Dedifferentiated amniotic fluid mesenchymal stem cell (primary cell): ENCODE results near the gene SERTAD3.
"Not testable (repeated sequence)": the region's sequence is repeated elsewhere in the genome, so short reads cannot be mapped to it uniquely, and the experiment has no call there.

ENCODE experiments used
- DNase-seq: peaks from one replicate; pipeline ENCODE4 v3.0.0-alpha.2; 2016; ENCODE audit errors: extremely low spot score

SERTAD3 gene, protein sequence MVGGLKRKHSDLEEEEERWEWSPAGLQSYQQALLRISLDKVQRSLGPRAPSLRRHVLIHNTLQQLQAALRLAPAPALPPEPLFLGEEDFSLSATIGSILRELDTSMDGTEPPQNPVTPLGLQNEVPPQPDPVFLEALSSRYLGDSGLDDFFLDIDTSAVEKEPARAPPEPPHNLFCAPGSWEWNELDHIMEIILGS

DNA sequence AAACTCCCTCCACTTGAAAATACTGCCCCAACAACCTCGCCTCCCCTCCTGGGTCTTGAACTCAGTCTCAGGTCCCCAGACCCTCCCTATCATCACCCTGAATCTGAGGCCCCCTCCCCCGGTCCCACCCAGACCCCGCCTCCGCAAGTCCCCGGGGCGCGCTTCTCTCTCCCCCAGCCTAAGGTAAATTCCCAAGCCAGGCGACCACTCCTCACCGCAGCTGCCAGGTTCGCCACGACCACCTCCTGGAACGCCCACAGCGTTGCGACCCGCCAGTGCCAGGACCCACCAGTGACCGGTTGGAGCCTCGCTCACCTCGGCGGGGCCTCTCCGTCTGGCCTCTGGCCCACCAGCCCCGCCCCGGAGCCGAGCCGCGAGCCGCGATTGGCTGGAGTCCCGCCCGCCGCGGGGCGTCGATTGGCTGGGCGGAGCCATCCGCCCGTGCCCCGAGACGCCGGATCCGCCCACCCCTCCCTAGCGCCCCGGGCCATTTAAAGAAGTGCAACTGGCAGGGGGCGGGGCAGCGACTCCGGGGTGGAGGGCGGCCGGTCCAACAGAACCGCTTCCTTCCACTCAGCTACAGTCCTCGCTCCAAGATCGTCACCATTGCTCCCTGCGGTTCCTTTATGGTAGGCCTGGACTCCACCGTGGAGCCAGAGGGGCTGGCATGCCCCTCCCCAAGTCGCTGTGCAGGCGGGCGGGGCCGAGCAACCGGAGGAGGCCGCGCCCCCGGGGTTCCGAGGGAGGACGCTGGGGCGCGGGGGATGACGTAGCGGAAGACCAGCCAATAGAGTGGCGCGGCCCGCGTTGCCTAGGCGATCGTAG, at the start of gene SERTAD3:
TSS of gene SERTAD3 (minus strand) at position 336 of the 825 bp plus-strand sequence. CDS start 2,255 bp downstream, outside the sequence.
- peak; percentile 94 for DNase-seq

DNA sequence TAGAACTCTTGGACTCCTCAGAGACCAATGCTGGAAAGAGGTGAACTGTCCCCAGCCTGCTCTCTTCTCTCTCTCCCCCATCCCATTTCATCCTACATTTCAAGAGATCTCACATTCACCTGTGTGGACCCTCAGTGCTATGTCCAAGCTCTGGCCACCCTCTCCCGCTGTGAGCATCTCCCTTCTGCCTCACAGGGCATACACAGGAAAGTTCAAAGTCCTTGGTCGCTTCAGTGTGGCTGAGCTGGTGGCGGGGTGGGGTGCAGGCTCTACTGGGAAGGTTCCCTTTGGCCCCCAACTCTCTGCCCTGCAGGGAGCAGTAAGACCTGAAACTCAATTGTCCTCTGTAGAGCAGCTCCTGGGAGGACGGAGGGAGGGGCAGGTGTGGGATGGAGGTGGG, 49.6 kb upstream of the SERTAD3 start:
- DNase-seq, result no peak

DNA sequence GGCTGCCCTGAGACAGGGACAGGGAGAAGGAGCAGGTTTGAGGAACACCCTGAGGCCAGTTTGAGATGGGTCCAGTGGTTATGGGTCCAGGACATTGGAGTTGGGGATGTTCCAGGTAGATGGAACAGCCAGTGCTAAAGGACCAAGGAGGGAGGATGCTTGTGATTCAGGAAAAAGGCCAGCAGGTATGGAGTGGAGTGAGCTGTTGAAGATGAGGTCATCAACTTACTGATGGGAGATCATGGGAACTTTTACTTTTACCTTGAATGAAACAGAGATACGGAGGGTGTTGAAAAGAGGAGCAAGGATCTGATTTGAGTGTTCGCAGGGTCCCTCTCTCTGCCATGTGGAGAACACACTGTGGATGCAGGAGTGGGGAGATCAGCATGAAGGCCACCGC, 48.1 kb upstream of the SERTAD3 start:
- DNase-seq, result no peak

DNA sequence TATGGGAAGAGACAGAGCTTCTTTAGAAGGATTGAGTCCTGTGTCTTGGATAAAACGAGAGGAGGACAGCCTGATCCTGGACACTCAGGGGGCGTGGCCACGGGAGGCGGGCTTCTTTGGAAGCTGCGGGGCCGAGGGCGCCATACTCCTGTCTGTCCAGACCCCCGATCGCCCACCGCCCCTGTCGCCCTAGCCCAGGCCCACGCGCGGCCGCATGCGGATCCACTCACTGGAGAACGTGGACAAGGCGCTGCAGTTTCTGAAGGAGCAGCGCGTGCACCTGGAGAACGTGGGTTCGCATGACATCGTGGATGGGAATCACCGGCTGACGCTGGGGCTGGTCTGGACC, 45.7 kb upstream of the SERTAD3 start:
- no peak for DNase-seq

DNA sequence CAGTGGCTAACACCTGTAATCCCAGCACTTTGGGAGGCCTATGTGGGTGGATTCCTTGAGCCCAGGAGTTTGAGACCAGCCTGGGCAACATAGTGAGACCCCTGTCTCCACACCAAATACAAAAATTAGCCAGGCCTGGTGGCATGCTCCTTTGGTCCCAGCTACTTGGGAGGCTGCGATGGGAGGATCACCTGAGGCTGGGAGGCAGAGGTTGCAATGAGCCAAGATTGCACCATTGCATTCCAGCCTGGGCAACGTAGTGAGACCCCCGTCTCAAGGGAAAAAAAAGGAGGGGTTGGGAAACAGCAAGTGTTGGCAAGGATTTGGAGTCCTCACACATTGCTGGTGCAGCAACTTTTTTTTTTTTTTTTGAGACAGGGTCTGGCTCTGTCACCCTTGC, 41.9 kb upstream of the SERTAD3 start:
- no peak for DNase-seq

DNA sequence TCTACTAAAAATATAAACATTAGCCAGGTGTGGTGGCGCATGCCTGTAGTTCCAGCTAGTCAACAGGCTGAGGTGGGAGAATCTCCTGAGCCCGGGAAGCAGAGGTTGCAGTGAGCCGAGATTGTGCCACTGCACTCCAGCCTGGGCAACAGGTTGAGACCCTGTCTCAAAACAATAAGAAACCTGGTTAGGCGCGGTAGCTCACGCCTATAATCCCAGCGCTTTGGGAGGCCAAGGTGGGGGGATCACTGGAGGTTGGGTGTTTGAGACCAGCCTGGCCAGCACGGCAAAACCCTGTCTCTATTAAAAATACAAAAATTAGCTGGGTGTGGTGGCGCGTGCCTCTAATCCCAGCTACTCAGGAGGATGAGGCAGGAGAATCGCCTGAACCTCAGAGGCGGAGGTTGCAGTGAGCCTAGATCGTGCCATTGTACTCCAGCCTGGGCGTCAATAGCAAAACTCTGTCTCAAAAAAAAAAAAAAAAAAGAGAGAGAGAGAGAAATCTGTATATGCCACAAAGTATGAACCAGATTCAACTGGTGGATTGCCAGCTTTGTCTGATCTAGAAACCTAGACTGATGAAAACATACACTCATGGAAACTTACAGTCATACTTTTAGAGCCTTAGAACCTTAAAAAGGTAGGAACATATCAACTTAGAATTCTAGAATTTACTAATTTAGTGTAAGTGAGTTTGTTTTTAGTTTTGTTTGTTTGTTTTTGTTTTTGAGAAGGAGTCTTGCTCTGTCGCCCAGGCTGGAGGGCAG, 31.9 kb upstream of the SERTAD3 start:
- DNase-seq, result not testable (repeated sequence)

DNA sequence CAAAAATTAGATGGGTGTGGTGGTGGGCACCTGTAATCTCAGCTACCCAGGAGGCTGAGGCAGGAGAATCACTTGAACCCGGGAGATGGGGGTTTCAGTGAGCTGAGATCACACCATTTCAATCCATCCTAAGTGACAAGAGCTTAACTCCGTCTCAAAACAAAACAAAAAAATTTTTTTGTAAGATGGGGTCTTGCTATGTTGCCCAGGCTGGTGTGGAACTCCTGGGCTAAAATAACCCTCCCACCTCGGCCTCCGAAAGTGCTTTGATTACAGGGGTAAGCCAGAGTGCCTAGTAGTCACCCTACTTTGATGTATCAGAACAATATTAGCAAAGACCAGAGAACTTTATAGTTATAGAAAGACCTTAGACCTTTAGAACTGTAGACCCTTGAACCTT, 30.6 kb upstream of the SERTAD3 start:
- no peak for DNase-seq

DNA sequence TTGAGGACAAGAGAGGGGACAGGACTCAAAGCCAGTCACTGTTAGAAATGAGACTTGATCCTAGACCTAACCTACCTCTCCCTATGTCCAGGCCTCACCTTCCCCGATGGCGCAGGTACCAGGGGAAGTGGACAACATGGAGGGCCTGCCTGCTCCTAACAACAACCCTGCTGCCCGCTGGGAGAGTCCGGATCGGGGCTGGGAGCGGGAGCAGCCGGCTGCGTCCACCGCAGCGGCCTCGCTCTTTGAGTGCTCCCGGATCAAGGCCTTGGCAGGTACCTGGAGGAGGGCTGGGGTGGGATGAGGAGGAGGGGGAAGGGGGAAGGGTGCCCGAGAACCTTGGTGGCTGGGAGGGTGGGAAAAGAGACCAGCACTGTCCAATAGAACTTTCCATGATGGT, 28.4 kb upstream of the SERTAD3 start:
- no peak for DNase-seq

DNA sequence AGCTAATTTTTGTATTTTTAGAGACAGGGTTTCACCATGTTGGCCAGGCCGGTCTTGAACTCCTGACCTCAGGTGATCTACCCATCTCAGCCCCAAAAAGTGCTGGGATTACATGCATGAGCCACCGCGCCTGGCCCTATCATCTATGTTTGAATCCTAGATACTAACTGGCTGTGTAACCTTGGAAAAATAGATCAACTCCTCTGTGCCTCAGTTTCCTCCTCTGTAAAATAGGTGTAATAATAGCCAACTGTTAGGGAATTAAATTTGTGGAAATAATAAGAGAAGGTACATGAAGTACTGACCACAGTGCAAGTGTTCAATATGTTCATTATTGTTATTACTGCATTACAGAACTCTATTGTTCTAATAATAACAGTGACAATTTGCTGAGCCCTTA, 27.0 kb upstream of the SERTAD3 start:
- DNase-seq, result no peak

DNA sequence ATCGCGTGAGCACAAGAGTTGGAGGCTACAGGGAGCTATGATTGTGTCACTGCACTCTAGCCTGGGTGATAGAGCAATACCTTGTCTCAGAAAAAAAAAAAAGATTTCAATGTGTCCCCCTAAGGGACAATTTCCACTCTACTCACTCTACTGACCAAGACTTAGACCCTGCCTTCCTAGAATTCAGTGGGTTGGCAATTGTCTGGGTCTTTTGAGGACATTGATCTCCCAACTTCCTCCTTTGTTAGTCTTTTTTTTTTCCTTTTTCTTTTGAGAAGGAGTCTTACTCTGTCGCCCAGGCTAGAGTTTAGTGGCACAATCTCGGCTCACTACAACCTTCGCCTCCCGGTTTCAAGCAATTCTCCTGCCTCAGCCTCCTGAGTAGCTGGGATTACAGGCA, 24.9 kb upstream of the SERTAD3 start:
- no peak for DNase-seq

DNA sequence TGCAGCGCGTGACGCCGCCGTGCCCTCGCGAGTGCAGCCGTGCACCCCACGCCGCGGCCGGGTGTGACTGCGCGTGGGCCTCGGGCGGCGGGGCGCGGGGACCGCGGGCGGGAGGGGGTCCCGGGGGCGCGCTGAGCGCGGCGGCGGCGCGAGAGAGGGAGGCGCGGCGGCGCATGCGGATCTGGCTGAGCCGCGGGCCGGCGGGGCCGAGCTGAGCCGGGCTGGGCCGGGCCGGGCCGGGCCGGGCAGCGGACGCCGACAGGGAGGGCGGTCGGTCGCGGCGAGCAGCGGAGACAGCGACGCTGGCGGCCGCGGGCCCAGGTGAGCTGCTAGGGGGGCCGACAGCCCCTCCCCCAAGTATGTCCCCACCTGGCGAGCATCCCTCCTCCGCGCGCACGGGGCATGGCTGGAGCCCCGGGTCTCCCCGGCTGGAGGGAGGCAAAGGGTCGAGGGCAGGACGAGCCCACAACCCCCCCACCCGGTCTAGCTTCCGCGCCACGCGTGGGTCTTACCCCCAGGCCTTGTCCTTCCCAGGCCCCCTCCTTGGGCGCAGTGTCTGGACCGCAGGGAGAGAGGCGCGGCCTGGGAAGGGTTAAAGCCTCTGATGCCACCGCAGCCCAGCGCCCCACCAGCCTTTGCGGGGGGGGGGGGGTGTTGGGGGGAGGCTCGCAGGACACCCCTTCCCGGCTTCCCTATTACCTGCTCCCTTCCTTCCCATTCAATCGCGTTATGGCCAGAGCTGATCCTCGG, 23.0 kb upstream of the SERTAD3 start, which contains the start of gene SPTBN4:
TSS of gene SPTBN4 (plus strand) at position 17 of the 750 bp plus-strand sequence. CDS start 5,621 bp downstream, outside the sequence.
- no peak for DNase-seq

DNA sequence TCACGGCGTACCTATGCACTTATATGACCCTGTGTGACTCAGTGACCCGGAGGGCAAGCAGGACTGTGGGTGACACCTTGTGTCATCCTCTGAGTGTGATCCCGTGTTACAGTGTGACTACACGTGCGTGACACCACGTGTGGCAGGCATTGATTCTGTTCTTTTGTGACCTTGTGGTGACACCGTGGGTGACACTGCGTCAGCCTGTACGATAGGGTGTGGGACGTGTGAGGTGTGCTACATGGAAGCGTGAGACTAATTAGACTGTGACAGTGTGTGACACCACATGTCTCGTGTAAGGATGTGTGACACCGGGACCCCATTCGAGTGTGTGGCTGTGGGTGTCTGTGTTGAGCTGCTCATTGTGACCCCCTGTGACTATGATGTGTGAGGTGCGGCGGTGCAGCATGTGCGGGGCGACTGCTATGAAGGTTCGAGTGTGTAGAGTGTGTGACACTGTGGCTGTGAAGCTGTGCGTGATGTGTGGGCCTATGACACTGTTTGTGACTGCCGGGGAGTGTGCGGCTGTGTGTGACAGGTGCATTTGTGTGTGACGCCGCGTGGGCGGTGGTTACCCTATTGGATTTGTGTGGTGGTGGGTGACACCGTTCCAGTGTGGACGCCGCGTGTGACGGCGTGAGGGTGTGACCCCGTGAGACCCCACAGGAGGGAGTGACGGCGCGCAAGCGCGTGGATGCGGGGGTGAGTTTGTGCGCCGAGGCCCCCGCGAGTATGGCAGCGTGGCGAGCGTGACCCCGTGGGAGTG, 22.3 kb upstream of the SERTAD3 start:
- DNase-seq, result no peak

DNA sequence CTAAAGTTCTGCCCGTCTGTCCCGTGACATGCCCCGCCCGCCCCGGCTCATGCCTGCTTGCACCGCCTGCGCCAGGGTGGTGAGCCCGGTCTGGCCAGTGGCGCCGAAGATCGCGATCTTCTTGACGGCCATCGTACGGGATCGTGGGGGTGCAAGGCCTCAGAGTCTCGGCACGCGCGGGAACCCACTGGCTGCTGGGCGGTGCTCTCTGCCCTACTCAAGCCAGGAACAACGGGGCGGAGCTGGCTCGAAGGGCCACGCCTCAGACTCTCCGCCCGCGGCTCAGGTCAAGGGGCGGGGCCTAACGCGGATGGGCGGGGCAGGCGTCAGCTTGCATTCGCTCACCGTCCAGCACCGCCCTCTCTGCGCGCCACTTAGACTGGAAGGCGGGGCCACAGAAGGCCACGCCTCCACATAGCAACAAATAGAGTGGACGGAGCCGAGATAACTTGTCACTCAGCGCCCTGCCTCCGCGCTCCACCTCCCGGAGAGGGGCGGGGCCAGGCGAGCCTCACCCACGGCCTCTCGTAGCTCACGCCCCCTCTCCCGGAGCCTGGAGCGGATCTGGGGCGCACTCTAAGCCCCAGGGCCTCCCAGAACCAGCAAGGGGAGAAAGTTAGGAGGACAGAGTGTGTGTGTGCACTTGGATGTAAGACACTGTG, 21.6 kb upstream of the SERTAD3 start, which contains the start of gene BLVRB:
TSS of gene BLVRB (minus strand) at position 189 of the 662 bp plus-strand sequence. CDS start at position 132, 57 bp downstream.
- DNase-seq, result peak; percentile 98

DNA sequence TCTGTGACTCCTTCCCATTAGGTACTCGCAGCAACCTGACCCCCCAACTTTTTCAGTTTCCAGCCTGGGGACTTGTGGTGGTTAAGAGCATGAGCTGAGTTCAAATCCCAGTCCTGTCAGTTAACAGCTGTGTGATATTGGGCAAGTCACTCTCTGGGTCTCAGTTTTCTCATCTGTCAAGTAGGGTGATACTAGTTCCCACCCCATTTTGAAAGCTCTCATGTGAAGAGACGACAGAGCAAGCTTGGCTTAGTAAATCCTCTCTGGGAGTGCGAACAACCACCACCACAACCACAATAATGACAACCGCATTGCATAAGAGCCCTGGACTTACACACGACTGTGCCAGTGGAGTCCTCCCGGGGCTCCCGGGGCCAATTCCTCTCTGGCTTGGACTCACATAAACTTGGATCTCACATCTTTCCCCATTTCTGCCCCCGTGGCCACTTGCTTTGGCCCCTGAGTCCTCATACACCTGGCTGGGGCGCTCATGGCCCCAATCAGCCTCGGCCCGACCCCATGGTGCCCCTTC, 21.0 kb upstream of the SERTAD3 start:
- no peak for DNase-seq

DNA sequence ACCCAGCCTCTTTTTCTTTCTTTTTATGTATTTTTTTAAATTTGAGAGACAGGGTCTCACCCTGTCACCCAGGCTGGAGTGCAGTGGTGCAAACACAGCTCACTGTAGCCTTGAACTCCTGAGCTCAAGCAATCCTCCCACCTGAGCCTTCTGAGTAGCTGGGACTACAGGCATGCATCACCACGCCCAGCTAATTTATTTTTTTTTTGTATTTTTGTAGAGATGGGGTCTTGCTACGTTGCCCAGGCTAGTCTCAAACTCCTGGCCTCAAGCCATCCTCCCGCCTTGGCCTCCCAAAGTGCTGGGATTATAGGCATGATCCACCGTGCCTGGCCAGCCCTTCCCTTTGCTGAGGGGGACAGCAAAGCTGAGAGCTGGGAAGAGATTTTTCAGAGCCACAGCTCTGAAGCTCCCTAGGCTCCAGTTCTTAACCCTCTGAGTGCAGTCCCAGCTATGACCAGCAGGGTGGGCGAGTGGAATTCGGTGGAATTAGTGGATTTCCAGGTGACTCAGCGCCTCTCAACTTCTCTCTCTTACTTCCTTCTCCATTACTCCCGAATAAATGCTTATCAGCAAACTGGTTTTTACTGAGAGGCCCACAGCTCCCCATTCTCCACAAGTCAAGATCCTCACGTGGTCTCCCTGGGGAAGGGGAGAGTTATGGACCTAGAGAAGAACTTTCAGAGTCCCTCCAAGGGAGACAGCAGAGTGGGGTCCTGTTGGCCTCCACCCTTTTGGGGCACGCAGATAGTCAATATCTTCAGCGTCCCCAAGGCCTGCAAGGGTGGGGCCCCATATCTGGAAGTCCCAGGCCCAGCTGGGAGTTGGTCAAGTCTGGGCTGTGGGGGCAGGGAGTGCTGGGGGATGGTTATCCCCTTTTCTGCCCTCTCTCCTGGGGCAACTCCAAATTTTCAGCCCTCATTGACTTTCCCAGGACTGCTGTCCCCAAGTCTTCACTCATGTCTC, 20.2 kb upstream of the SERTAD3 start:
- DNase-seq, result peak; percentile 94

DNA sequence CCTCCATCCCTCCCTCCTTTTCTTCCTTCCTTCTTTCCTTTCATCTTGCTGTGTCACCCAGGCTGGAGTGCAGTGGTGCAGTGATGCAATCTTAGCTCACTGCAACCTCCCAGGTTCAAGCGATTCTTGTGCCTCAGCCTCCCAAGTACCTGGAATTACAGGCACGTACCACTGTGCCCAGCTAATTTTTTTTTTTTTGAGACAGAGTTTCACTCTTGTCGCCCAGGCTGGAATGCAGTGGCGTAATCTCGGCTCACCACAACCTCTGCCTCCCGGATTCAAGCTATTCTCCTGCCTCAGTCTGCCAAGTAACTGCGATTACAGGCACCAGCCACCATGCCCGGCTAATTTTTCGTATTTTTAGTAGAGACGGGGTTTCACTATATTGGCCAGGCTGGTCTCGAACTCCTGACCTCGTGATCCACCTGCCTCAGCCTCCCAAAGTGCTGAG, 19.5 kb upstream of the SERTAD3 start:
- DNase-seq, result not testable (repeated sequence)

DNA sequence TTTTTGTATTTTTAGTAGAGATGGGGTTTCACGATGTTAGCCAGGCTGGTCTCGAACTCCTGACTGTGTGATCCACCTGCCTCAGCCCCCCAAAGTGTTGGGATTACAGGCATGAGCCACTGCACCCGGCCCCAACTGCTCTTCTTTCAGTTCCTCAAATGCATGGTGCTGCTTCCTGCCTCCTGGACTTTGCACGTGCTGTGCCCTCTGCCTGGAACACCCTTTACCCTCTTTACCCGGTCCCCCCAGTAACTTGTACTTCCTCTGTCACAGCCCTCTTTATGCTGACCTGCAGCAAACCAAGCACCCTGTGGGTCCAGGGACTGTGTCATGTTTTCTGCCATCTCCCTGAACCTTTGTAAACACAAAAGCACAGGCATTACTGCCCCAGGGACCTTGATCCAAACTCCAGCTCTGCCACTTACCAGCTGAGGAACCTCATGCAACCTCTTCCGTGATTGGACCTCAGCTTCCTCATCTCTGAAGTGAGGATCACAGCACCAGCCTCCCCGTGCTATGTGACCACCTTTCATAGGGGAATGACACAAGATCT, 17.6 kb upstream of the SERTAD3 start:
- DNase-seq, result no peak

DNA sequence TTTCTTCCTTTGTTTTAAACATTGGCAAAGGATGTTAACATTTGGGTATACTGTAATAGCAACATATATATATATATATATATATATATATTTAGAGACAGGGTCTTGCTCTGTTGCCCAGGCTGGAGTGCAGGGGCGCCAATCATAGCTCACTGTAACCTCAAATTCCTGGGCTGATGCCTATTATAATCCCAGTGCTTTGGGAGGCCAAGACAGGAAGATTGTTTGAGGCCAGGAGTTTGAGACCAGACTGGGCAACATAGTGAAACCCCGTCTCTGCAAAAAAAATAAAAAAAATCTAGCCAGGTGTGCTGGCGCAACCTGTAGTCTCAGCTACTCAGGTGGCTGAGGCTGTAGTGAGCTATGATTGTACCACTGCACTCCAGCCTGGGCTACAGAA, 16.1 kb upstream of the SERTAD3 start:
- no peak for DNase-seq

DNA sequence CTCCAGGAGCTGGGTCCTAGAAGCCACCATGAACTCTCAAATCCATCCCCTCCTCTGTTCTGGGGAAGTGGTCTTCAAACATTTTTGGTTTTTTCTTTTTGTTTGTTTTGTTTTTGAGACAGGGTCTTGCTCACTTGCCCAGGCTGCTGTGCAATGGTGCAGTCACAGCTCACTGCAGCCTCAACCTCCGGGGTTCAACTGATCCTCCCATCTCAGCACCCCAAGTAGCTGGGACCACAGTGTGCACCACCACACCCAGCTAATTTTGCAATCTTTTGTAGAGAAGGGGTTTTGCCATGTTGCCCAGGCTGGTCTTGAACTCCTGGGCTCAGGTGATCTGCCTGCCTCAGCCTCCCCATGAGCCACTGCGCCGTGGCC, 14.5 kb upstream of the SERTAD3 start:
- DNase-seq, result no peak
